HEK293 (cell line): ENCODE measurements around the gene SYNDIG1.

ENCODE experiments used
- CTCF ChIA-PET: fragments of 350-600 bp; formaldehyde crosslinking; extraction: SDS; loops from one replicate; lab custom pipeline; 2021; ENCODE audit warnings: antibody characterized with exemption; lab: Yijun Ruan, JAX
- POLR2A ChIA-PET: fragments of 300-600 bp; formaldehyde crosslinking; extraction: SDS; loops from one replicate; lab custom pipeline; 2020; ENCODE audit warnings: antibody characterized with exemption, inconsistent platforms; lab: Yijun Ruan, JAX
- H3K27ac ChIP-seq: fragments of 200-500 bp; sonication (Bioruptor generic); 2 replicates; pipeline ENCODE4 v1.5.1; 2014; ENCODE audit warnings: low read depth, low read length, control low read depth, inconsistent platforms; ENCODE audit errors: extremely low read depth
- H3K36me3 ChIP-seq, 2 experiments: fragments of 200-500 bp in 1 of 2; sonication (Bioruptor generic) in 1 of 2; 1 replicate in 1 of 2; 2 replicates in 1 of 2; pipeline ENCODE4 v1.5.1; 2014 to 2017; ENCODE audit warnings: inconsistent platforms in 2 of 2, low read length in 2 of 2; ENCODE audit not compliant: control insufficient read depth in 2 of 2, insufficient read depth in 1 of 2
- H3K4me1 ChIP-seq: fragments of 200-500 bp; sonication (Bioruptor generic); 2 replicates; pipeline ENCODE4 v1.5.1; 2014; ENCODE audit warnings: mild to moderate bottlenecking, low read length, inconsistent platforms; ENCODE audit not compliant: control insufficient read depth, insufficient read depth
- H3K4me3 ChIP-seq: 2 replicates; pipeline ENCODE4 v1.5.1; 2011; ENCODE audit warnings: low read depth, mild to moderate bottlenecking, control low read depth, low read length, moderate library complexity
- H3K9me3 ChIP-seq: fragments of 200-500 bp; sonication (Bioruptor generic); 2 replicates; pipeline ENCODE4 v1.5.1; 2014; ENCODE audit warnings: low read depth, low read length, inconsistent platforms; ENCODE audit not compliant: control insufficient read depth, insufficient read depth
- ZBTB17 ChIP-seq: fragments of 450-650 bp; formaldehyde crosslinking; IDR thresholded peaks from 2 replicates; pipeline ENCODE4 v1.5.1; 2016; ENCODE audit warnings: missing biosample characterization, missing genetic modification characterization
- ZBTB8A ChIP-seq: fragments of 450-650 bp; formaldehyde crosslinking; IDR thresholded peaks from 2 replicates; pipeline ENCODE4 v1.5.1; 2016; ENCODE audit warnings: missing biosample characterization, missing genetic modification characterization
- ZNF19 ChIP-seq: fragments of 450-650 bp; formaldehyde crosslinking; IDR thresholded peaks from 2 replicates; pipeline ENCODE4; 2016; ENCODE audit warnings: missing biosample characterization, missing genetic modification characterization, low read depth
- ZNF350 ChIP-seq: fragments of 450-650 bp; formaldehyde crosslinking; IDR thresholded peaks from 2 replicates; pipeline ENCODE4 v1.5.0; 2017; ENCODE audit warnings: missing biosample characterization, mild to moderate bottlenecking, missing genetic modification characterization
- ZNF426 ChIP-seq: fragments of 450-650 bp; formaldehyde crosslinking; IDR thresholded peaks from 2 replicates; pipeline ENCODE4 v1.5.1; 2017; ENCODE audit warnings: missing biosample characterization, missing genetic modification characterization, mild to moderate bottlenecking, inconsistent platforms, moderate library complexity
- ZNF548 ChIP-seq: fragments of 450-650 bp; formaldehyde crosslinking; IDR thresholded peaks from 2 replicates; pipeline ENCODE4 v1.5.1; 2016; ENCODE audit warnings: missing biosample characterization, missing genetic modification characterization
- ZNF561 ChIP-seq: fragments of 450-650 bp; IDR thresholded peaks from 2 replicates; pipeline ENCODE4 v1.5.1; 2018; ENCODE audit warnings: missing biosample characterization, missing genetic modification characterization, borderline replicate concordance
- ZNF76 ChIP-seq: fragments of 450-650 bp; formaldehyde crosslinking; IDR thresholded peaks from 2 replicates; pipeline ENCODE4; 2016; ENCODE audit warnings: low read depth, missing biosample characterization, missing genetic modification characterization, borderline replicate concordance
- ZSCAN23 ChIP-seq: fragments of 450-650 bp; formaldehyde crosslinking; IDR thresholded peaks from 2 replicates; pipeline ENCODE4 v1.5.1; 2016; ENCODE audit warnings: missing biosample characterization, missing genetic modification characterization
- TF ChIP-seq, protein P1 (sequence below): fragments of 450-650 bp; formaldehyde crosslinking; IDR thresholded peaks from 2 replicates; pipeline ENCODE4 v1.5.1; 2017; ENCODE audit warnings: missing biosample characterization, missing genetic modification characterization
- TF ChIP-seq, protein P2 (sequence below): fragments of 450-650 bp; formaldehyde crosslinking; IDR thresholded peaks from 2 replicates; pipeline ENCODE4 v1.5.1; 2017; ENCODE audit warnings: missing biosample characterization, missing genetic modification characterization
- TF ChIP-seq, protein P3 (sequence below): fragments of 450-650 bp; formaldehyde crosslinking; IDR thresholded peaks from 2 replicates; pipeline ENCODE4 v1.5.1; 2016; ENCODE audit warnings: missing biosample characterization, missing genetic modification characterization, borderline replicate concordance
- TF ChIP-seq, protein P4 (sequence below): fragments of 450-650 bp; formaldehyde crosslinking; IDR thresholded peaks from 2 replicates; pipeline ENCODE4 v1.5.1; 2016; ENCODE audit warnings: missing biosample characterization, missing genetic modification characterization
- TF ChIP-seq, protein P5 (sequence below): fragments of 450-650 bp; formaldehyde crosslinking; optimal IDR thresholded peaks from 2 replicates; pipeline ENCODE3; 2016; ENCODE audit warnings: missing biosample characterization, mild to moderate bottlenecking, missing genetic modification characterization
- TF ChIP-seq, protein P6 (sequence below): fragments of 450-650 bp; formaldehyde crosslinking; IDR thresholded peaks from 2 replicates; pipeline ENCODE4 v1.5.1; 2016; ENCODE audit warnings: missing biosample characterization, missing genetic modification characterization
- TF ChIP-seq, protein P7 (sequence below): fragments of 450-650 bp; formaldehyde crosslinking; IDR thresholded peaks from 2 replicates; pipeline ENCODE4 v1.5.1; 2016; ENCODE audit warnings: missing biosample characterization, missing genetic modification characterization
- TF ChIP-seq, protein P8 (sequence below): fragments of 450-650 bp; formaldehyde crosslinking; IDR thresholded peaks from 2 replicates; pipeline ENCODE4 v1.5.1; 2016; ENCODE audit warnings: missing biosample characterization, missing genetic modification characterization, borderline replicate concordance

The SYNDIG1 gene

DNA sequence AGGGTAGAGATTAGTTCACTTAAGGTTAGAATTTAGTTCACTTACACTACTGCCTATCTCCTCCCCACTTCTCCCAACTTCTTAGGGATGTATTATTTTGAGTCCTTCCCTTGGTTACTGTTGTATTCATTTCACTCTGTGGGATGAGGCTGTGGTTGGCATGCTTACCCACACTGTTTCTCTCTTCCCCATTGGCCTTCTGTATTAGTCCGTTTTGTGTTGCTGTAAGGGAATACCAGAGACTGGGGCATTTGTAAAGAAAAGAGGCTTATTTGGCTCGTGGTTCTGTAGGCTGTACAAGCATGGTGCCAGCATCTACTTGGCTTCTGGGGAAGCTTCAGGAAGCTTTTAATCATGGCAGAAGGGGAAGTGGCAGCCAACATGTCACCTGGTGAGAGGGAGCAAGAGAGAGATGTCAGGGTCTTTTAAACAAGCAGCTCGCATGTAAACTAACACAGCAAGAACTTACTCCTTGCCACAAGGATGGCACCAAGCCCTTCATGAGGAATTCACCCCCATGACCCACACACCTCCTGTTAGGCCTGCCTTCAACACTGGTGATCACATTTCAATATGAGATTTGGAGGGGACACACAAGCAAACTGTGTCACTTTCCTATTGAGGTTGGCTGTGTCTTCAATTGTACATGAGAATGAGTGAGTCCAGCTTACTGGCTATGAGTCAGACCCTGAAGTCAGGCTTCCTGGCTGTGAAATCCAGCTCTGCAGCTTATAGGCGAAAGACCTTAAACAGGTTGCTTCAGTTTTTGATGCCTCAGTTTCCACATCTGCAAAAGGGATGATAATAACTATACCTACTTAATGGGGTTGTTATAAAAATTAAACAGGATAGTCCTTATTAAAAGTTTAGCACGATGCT is 53.3 kb downstream of the SYNDIG1 start:
- TF ChIP-seq ZNF350 (tag by site-specific recombination), result no peak
- TF ChIP-seq, protein P1, sequence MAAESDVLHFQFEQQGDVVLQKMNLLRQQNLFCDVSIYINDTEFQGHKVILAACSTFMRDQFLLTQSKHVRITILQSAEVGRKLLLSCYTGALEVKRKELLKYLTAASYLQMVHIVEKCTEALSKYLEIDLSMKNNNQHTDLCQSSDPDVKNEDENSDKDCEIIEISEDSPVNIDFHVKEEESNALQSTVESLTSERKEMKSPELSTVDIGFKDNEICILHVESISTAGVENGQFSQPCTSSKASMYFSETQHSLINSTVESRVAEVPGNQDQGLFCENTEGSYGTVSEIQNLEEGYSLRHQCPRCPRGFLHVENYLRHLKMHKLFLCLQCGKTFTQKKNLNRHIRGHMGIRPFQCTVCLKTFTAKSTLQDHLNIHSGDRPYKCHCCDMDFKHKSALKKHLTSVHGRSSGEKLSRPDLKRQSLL (tag by site-specific recombination), result no peak
- TF ChIP-seq, protein P2, sequence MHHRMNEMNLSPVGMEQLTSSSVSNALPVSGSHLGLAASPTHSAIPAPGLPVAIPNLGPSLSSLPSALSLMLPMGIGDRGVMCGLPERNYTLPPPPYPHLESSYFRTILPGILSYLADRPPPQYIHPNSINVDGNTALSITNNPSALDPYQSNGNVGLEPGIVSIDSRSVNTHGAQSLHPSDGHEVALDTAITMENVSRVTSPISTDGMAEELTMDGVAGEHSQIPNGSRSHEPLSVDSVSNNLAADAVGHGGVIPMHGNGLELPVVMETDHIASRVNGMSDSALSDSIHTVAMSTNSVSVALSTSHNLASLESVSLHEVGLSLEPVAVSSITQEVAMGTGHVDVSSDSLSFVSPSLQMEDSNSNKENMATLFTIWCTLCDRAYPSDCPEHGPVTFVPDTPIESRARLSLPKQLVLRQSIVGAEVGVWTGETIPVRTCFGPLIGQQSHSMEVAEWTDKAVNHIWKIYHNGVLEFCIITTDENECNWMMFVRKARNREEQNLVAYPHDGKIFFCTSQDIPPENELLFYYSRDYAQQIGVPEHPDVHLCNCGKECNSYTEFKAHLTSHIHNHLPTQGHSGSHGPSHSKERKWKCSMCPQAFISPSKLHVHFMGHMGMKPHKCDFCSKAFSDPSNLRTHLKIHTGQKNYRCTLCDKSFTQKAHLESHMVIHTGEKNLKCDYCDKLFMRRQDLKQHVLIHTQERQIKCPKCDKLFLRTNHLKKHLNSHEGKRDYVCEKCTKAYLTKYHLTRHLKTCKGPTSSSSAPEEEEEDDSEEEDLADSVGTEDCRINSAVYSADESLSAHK (tag by site-specific recombination), result no peak
- TF ChIP-seq, protein P3, sequence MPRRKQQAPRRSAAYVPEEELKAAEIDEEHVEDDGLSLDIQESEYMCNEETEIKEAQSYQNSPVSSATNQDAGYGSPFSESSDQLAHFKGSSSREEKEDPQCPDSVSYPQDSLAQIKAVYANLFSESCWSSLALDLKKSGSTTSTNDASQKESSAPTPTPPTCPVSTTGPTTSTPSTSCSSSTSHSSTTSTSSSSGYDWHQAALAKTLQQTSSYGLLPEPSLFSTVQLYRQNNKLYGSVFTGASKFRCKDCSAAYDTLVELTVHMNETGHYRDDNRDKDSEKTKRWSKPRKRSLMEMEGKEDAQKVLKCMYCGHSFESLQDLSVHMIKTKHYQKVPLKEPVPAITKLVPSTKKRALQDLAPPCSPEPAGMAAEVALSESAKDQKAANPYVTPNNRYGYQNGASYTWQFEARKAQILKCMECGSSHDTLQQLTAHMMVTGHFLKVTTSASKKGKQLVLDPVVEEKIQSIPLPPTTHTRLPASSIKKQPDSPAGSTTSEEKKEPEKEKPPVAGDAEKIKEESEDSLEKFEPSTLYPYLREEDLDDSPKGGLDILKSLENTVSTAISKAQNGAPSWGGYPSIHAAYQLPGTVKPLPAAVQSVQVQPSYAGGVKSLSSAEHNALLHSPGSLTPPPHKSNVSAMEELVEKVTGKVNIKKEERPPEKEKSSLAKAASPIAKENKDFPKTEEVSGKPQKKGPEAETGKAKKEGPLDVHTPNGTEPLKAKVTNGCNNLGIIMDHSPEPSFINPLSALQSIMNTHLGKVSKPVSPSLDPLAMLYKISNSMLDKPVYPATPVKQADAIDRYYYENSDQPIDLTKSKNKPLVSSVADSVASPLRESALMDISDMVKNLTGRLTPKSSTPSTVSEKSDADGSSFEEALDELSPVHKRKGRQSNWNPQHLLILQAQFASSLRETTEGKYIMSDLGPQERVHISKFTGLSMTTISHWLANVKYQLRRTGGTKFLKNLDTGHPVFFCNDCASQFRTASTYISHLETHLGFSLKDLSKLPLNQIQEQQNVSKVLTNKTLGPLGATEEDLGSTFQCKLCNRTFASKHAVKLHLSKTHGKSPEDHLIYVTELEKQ (tag by site-specific recombination), result no peak
- TF ChIP-seq ZNF19 (tag by site-specific recombination), result no peak
- no peak for TF ChIP-seq ZNF561
- TF ChIP-seq ZBTB8A (tag by site-specific recombination), result no peak
- TF ChIP-seq, protein P4, sequence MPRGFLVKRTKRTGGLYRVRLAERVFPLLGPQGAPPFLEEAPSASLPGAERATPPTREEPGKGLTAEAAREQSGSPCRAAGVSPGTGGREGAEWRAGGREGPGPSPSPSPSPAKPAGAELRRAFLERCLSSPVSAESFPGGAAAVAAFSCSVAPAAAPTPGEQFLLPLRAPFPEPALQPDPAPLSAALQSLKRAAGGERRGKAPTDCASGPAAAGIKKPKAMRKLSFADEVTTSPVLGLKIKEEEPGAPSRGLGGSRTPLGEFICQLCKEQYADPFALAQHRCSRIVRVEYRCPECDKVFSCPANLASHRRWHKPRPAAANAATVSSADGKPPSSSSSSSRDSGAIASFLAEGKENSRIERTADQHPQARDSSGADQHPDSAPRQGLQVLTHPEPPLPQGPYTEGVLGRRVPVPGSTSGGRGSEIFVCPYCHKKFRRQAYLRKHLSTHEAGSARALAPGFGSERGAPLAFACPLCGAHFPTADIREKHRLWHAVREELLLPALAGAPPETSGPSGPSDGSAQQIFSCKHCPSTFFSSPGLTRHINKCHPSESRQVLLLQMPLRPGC (tag by site-specific recombination), result no peak
- TF ChIP-seq, protein P5, sequence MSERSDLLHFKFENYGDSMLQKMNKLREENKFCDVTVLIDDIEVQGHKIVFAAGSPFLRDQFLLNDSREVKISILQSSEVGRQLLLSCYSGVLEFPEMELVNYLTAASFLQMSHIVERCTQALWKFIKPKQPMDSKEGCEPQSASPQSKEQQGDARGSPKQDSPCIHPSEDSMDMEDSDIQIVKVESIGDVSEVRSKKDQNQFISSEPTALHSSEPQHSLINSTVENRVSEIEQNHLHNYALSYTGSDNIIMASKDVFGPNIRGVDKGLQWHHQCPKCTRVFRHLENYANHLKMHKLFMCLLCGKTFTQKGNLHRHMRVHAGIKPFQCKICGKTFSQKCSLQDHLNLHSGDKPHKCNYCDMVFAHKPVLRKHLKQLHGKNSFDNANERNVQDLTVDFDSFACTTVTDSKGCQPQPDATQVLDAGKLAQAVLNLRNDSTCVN, result no peak
- no peak for TF ChIP-seq ZNF426 (tag by site-specific recombination)
- no peak for TF ChIP-seq ZNF76
- no peak for TF ChIP-seq ZSCAN23 (tag by site-specific recombination)
- TF ChIP-seq, protein P6, sequence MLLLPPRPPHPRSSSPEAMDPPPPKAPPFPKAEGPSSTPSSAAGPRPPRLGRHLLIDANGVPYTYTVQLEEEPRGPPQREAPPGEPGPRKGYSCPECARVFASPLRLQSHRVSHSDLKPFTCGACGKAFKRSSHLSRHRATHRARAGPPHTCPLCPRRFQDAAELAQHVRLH (tag by site-specific recombination), result no peak
- no peak for TF ChIP-seq ZBTB17 (tag by site-specific recombination)
- TF ChIP-seq, protein P7, sequence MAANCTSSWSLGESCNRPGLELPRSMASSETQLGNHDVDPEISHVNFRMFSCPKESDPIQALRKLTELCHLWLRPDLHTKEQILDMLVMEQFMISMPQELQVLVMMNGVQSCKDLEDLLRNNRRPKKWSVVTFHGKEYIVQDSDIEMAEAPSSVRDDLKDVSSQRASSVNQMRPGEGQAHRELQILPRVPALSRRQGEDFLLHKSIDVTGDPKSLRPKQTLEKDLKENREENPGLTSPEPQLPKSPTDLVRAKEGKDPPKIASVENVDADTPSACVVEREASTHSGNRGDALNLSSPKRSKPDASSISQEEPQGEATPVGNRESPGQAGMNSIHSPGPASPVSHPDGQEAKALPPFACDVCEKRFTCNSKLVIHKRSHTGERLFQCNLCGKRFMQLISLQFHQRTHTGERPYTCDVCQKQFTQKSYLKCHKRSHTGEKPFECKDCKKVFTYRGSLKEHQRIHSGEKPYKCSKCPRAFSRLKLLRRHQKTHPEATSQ (tag by site-specific recombination), result no peak
- no peak for TF ChIP-seq ZNF548
- TF ChIP-seq, protein P8, sequence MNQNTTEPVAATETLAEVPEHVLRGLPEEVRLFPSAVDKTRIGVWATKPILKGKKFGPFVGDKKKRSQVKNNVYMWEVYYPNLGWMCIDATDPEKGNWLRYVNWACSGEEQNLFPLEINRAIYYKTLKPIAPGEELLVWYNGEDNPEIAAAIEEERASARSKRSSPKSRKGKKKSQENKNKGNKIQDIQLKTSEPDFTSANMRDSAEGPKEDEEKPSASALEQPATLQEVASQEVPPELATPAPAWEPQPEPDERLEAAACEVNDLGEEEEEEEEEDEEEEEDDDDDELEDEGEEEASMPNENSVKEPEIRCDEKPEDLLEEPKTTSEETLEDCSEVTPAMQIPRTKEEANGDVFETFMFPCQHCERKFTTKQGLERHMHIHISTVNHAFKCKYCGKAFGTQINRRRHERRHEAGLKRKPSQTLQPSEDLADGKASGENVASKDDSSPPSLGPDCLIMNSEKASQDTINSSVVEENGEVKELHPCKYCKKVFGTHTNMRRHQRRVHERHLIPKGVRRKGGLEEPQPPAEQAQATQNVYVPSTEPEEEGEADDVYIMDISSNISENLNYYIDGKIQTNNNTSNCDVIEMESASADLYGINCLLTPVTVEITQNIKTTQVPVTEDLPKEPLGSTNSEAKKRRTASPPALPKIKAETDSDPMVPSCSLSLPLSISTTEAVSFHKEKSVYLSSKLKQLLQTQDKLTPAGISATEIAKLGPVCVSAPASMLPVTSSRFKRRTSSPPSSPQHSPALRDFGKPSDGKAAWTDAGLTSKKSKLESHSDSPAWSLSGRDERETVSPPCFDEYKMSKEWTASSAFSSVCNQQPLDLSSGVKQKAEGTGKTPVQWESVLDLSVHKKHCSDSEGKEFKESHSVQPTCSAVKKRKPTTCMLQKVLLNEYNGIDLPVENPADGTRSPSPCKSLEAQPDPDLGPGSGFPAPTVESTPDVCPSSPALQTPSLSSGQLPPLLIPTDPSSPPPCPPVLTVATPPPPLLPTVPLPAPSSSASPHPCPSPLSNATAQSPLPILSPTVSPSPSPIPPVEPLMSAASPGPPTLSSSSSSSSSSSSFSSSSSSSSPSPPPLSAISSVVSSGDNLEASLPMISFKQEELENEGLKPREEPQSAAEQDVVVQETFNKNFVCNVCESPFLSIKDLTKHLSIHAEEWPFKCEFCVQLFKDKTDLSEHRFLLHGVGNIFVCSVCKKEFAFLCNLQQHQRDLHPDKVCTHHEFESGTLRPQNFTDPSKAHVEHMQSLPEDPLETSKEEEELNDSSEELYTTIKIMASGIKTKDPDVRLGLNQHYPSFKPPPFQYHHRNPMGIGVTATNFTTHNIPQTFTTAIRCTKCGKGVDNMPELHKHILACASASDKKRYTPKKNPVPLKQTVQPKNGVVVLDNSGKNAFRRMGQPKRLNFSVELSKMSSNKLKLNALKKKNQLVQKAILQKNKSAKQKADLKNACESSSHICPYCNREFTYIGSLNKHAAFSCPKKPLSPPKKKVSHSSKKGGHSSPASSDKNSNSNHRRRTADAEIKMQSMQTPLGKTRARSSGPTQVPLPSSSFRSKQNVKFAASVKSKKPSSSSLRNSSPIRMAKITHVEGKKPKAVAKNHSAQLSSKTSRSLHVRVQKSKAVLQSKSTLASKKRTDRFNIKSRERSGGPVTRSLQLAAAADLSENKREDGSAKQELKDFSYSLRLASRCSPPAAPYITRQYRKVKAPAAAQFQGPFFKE, result no peak
- TF ChIP-seq, all 188 proteins: peak for 0
- POLR2A ChIA-PET, result no interaction called here
- Histone ChIP-seq H3K36me3 (no peaks in the 10 kb centered on the region), H3K9me3 (no peaks in the 10 kb centered on the region), H3K27ac (no peak overlapping the region), H3K4me1 (no peaks in the 10 kb centered on the region), H3K4me3 (no peak overlapping the region)
- CTCF ChIA-PET, result no interaction called here
